K562 (cell line): ENCODE results near the gene OR2C1. TPM values are rescaled to one million over a fixed set of nuclear protein-coding genes. Genes with fewer than 3 reads are reported as not detected.

Source experiments
- DIDO1 ChIP-seq: fragments of 450-650 bp; IDR thresholded peaks from 2 replicates; pipeline ENCODE4 v1.6.1; 2016; ENCODE audit warnings: low read depth, missing biosample characterization, missing genetic modification characterization
- FOSL1 ChIP-seq: fragments of 200-800 bp; sonication (Bioruptor generic); conservative IDR thresholded peaks from 2 replicates; pipeline ENCODE4 v1.6.1; 2016; ENCODE audit warnings: missing genetic modification characterization, missing compliant biosample characterization
- HDAC8 ChIP-seq: fragments of 450-650 bp; IDR thresholded peaks from 2 replicates; pipeline ENCODE4 v1.6.1; 2016; ENCODE audit warnings: mild to moderate bottlenecking, missing genetic modification characterization, moderate library complexity, missing compliant biosample characterization
- KLF16 ChIP-seq: IDR thresholded peaks from 2 replicates; pipeline ENCODE4 v1.6.1; 2016; ENCODE audit warnings: antibody characterized with exemption
- MECOM ChIP-seq: fragments of 250-450 bp; sonication (Bioruptor Pico); IDR thresholded peaks from 2 replicates; pipeline ENCODE4 v1.8.0; 2022; ENCODE audit warnings: inconsistent platforms
- NR2C2 ChIP-seq, 2 experiments: fragments of 200-800 bp in 1 of 2; sonication (Bioruptor generic) in 1 of 2; sonication (generic) in 1 of 2; formaldehyde crosslinking in 1 of 2; IDR thresholded peaks; 2 replicates each; pipeline versions ENCODE4 v1.6.1 to v1.8.0; 2016 to 2022; ENCODE audit warnings: mild to moderate bottlenecking in 1 of 2, missing compliant biosample characterization in 1 of 2, missing genetic modification characterization in 1 of 2, missing genetic modification reagents in 1 of 2
- NR4A1 ChIP-seq, 2 experiments: fragments of 250-450 bp in 1 of 2; fragments of 450-650 bp in 1 of 2; sonication (Bioruptor Pico) in 1 of 2; IDR thresholded peaks; 2 replicates each; pipeline versions ENCODE4 v1.4.0 to v1.6.1; 2016 to 2020; ENCODE audit warnings: mild to moderate bottlenecking in 2 of 2, missing compliant biosample characterization in 1 of 2, missing genetic modification characterization in 1 of 2, moderate library complexity in 1 of 2
- PHF20 ChIP-seq: fragments of 450-650 bp; IDR thresholded peaks from 2 replicates; pipeline ENCODE4 v1.6.1; 2018; ENCODE audit not compliant: partially characterized antibody
- SRSF9 ChIP-seq: fragments of 200-400 bp; formaldehyde crosslinking; IDR thresholded peaks from 2 replicates; pipeline ENCODE4 v1.6.1; 2017; ENCODE audit warnings: low read depth, low read length, borderline replicate concordance
- polyA plus RNA-seq, 8 experiments: library from polyadenylated mRNA; depleted of rRNA in 4 of 8; stranded (reverse) in 5 of 8; unstranded in 3 of 8; fragments of >200 nt; fragmentation: Nextera tagmentation in 2 of 8; fragmentation: Illumina TruSeq in 1 of 8; extraction: Ambion mirVana in 2 of 8; extraction: Trizol in 1 of 8; gene quantifications; 2 replicates each; pipeline versions ENCODE4 v1.2.1 to v1.2.3, GENCODE V29; 2011 to 2014; ENCODE audit warnings: inconsistent platforms in 1 of 8, missing spikeins in 1 of 8
- total RNA-seq, 7 experiments: library from RNA; depleted of rRNA in 6 of 7; stranded (reverse); fragments of >200 nt in 6 of 7; fragmentation: Illumina TruSeq in 2 of 7; extraction: Trizol in 2 of 7; gene quantifications; 2 replicates each; pipeline versions ENCODE4 v1.2.1 to v1.2.3, GENCODE V29; 2011 to 2021; ENCODE audit warnings: low replicate concordance in 1 of 7
- TF ChIP-seq, protein P1 (sequence below): fragments of 450-650 bp; IDR thresholded peaks from 2 replicates; pipeline ENCODE4 v1.6.1; 2014; ENCODE audit warnings: low read depth, mild to moderate bottlenecking, moderate library complexity, borderline replicate concordance
- TF ChIP-seq, protein P2 (sequence below), 2 experiments: IDR thresholded peaks; 2 replicates each; pipeline ENCODE4 v1.6.1; 2012; ENCODE audit warnings: improper control_type of control experiment in 2 of 2, low read depth in 2 of 2, low read length in 2 of 2, borderline replicate concordance in 1 of 2

The OR2C1 gene
- total and polyA plus RNA-seq, 9 of the 15 experiments (the other 6 are each of a cell fraction or from before 2014, with no cell fraction given) = not detected

DNA sequence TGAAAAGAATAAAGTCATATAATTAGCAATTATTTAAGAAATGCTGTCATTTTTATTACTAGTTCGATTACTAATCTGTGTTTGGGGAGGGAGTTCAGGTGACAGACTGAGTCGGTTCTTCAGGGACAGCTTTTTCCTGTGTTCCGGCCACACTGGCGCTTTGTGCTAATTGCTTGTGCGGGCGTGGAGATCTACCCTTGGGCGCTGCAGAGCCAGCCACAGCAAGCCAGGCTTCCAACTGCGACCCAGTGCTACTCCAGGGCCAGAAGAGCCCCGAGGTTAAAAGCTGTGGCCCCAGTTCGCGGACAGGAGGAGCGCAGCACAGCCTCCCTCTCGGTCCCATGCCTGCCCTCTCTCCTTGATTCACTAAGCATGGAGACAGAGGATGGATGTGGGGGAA is 6.5 kb upstream of the OR2C1 start (continued):
- TF ChIP-seq, protein P1, sequence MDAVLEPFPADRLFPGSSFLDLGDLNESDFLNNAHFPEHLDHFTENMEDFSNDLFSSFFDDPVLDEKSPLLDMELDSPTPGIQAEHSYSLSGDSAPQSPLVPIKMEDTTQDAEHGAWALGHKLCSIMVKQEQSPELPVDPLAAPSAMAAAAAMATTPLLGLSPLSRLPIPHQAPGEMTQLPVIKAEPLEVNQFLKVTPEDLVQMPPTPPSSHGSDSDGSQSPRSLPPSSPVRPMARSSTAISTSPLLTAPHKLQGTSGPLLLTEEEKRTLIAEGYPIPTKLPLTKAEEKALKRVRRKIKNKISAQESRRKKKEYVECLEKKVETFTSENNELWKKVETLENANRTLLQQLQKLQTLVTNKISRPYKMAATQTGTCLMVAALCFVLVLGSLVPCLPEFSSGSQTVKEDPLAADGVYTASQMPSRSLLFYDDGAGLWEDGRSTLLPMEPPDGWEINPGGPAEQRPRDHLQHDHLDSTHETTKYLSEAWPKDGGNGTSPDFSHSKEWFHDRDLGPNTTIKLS = peak; percentile 27; the same call in 1 of the 2 replicates
- no peak for TF ChIP-seq PHF20
- no peak for TF ChIP-seq SRSF9
- no peak for TF ChIP-seq NR2C2 (CRISPR knock-in tag; IDR thresholded peaks at IDR 0.05)
- peak; percentile 6; the same call in 1 of the 2 replicates for TF ChIP-seq NR2C2 (tag; IDR thresholded peaks at IDR 0.05)
- 0 out of 2 replicates have a peak, but pooled peaks have one; percentile 5 for TF ChIP-seq FOSL1 (tag)
- TF ChIP-seq, protein P2, sequence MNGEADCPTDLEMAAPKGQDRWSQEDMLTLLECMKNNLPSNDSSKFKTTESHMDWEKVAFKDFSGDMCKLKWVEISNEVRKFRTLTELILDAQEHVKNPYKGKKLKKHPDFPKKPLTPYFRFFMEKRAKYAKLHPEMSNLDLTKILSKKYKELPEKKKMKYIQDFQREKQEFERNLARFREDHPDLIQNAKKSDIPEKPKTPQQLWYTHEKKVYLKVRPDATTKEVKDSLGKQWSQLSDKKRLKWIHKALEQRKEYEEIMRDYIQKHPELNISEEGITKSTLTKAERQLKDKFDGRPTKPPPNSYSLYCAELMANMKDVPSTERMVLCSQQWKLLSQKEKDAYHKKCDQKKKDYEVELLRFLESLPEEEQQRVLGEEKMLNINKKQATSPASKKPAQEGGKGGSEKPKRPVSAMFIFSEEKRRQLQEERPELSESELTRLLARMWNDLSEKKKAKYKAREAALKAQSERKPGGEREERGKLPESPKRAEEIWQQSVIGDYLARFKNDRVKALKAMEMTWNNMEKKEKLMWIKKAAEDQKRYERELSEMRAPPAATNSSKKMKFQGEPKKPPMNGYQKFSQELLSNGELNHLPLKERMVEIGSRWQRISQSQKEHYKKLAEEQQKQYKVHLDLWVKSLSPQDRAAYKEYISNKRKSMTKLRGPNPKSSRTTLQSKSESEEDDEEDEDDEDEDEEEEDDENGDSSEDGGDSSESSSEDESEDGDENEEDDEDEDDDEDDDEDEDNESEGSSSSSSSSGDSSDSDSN (IDR thresholded peaks at IDR 0.05; ENCODE audit: borderline replicate concordance in 1 of 2, low read depth in 2 of 2, low read length in 2 of 2) = peak in 1 of 2 experiments; percentile 64; a peak in 1 of 4 replicates
- TF ChIP-seq MECOM (CRISPR knock-in tag) = no peak
- no peak for TF ChIP-seq KLF16
- no peak for TF ChIP-seq HDAC8
- no peak for TF ChIP-seq DIDO1
- TF ChIP-seq NR4A1 (CRISPR knock-in tag; IDR thresholded peaks at IDR 0.05) = no peak
- no peak for TF ChIP-seq NR4A1 (tag; IDR thresholded peaks at IDR 0.05)
